C4-2B (cell line): ENCODE measurements around the gene ZNF350.
A peak's percentile ranks its signal among the peaks of the same experiment; 100 is the strongest.
"Not testable (repeated sequence)": the region's sequence is repeated elsewhere in the genome, so short reads cannot be mapped to it uniquely, and the experiment has no call there.

Experiments
- H3K27ac ChIP-seq: fragments of 450-650 bp; 2 replicates; pipeline ENCODE4 v1.5.1; 2017
- ZFX ChIP-seq: fragments of 450-650 bp; IDR thresholded peaks from 2 replicates; pipeline ENCODE4 v1.6.1; 2017
- TF ChIP-seq, protein P1 (sequence below): fragments of 450-650 bp; conservative IDR thresholded peaks from 2 replicates; pipeline ENCODE4 v1.5.1; 2017; ENCODE audit warnings: mild to moderate bottlenecking

The ZNF350 gene

DNA sequence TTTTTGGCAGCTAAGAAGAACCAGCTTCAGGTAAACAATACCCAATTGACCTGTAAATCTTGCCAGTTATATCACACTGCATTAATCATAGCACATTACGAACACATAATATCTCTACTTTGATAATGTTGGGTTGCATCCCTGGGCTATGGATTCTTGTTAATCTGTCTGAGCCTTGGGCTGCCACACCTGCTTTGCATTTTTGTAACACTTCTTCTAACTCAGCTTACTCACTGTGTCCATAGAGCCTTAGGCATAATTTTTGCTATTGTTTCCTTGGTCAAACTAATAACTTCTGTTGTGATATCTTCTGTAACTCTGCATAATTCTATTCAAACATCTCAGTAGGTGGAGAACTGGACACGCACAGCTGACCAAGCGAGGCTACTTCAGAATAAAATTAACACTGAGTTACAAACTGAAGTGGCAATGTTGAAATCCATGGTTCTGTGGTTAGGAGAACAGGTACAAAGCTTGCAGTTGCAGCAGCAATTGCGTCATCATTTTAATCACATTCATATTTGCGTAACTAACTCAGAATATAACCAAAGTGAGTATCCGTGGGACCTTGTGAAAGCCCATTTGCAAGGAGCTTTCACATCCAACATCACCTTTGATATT, 6.4 kb downstream of the ZNF350 start:
- TF ChIP-seq, protein P1, sequence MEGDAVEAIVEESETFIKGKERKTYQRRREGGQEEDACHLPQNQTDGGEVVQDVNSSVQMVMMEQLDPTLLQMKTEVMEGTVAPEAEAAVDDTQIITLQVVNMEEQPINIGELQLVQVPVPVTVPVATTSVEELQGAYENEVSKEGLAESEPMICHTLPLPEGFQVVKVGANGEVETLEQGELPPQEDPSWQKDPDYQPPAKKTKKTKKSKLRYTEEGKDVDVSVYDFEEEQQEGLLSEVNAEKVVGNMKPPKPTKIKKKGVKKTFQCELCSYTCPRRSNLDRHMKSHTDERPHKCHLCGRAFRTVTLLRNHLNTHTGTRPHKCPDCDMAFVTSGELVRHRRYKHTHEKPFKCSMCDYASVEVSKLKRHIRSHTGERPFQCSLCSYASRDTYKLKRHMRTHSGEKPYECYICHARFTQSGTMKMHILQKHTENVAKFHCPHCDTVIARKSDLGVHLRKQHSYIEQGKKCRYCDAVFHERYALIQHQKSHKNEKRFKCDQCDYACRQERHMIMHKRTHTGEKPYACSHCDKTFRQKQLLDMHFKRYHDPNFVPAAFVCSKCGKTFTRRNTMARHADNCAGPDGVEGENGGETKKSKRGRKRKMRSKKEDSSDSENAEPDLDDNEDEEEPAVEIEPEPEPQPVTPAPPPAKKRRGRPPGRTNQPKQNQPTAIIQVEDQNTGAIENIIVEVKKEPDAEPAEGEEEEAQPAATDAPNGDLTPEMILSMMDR, result no peak
- no peak for TF ChIP-seq ZFX
- H3K27ac ChIP-seq, result no peak overlapping the region

DNA sequence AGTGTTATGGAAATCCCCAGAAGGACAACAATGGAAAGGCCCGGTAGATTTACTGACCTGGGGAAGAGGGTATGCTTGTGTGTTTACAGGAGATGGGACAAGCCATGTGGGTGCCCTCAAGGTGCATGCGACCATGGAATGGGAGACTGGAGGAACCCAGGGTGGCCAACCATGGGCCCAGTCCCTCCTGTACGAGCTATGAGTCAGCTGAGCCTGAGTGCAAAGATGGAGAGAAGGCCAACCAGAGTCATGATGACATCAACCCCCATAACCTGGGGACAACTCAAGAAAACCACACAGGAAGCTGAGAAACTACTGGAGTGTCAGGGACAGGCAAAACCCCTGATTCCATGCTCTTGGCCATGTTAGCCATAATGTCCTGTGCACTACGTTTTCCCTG, 7.8 kb downstream of the ZNF350 start:
- H3K27ac ChIP-seq, result no peak overlapping the region
- no peak for TF ChIP-seq ZFX
- TF ChIP-seq, protein P1, result no peak

DNA sequence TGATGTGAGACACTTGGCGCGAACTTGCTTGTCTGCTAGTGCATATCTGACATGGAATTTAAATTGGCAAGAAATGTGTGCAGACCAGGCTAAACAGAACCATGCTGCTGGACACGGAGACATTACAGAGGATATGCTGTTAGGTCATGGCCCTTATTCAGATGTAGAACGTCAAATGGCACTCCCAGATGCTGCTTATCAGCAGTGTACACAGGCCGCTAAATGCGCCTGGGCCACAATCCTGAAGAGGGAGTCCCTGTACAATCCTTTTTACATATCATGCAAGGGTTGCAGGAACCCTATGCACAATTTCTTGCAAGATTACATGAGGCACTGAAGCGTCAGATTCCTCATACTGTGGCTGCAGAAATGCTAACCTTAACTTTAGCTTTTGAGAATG, 9.3 kb downstream of the ZNF350 start:
- no peak overlapping the region for H3K27ac ChIP-seq
- TF ChIP-seq, protein P1, result no peak
- TF ChIP-seq ZFX, result no peak

DNA sequence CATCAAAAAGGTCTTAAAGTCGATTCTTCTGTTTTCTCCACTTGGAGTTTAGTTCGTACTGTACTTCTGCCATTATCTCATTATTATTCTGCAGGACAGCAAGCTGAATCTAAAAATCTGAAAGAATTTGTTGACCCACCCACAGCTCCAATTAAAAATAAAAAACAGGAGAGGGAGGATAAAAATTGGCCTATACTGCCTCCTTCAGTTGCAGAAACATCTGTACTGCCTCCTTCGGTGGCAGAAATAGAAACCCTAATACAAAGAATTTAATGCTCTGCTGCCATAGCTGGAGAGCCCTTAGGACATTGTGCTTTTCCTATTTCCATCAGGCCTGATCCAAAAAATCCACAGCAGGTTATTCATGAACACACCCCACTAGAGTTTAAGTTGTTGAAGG, 9.8 kb downstream of the ZNF350 start:
- H3K27ac ChIP-seq, result no peak overlapping the region
- TF ChIP-seq, protein P1, result no peak
- TF ChIP-seq ZFX, result no peak

DNA sequence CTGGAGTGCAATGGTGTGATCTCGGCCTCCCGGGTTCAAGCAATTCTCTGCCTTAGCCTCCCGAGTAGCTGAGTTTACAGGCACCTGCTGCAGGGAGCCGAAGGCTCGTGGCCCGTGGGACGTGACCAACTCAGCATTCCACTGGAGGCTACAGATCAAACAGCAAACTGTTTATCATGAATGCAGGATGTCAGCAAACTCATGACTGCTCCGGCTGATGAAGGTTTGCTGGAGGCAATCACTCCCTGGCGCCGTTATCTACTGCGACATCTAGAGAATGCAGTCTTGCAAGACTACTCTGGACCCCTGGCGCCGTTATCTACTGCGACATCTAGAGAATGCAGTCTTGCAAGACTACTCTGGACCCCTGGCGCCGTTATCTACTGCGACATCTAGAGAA, 10.9 kb downstream of the ZNF350 start:
- not testable (repeated sequence) for H3K27ac ChIP-seq

DNA sequence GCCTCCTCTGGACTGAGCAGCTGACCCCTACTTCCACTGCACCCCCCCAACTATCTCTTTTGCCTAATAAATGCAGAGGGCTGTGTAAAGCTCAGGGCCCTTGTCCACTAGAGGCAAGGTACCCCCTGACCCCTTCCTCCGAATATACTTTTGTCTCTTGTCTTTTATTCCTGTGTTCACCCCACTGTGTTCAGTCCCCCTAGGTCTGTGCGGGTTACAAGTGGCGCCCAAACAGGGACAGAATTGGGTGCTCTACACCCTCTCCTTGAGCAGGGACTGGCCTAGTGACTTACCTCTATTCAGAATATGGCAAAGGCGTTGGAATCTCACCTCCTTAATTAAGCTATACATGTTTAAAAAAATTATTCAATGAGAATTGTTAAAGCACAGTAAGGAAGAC, 15.0 kb downstream of the ZNF350 start:
- TF ChIP-seq, protein P1, result no peak
- TF ChIP-seq ZFX, result no peak
- H3K27ac ChIP-seq, result no peak overlapping the region

DNA sequence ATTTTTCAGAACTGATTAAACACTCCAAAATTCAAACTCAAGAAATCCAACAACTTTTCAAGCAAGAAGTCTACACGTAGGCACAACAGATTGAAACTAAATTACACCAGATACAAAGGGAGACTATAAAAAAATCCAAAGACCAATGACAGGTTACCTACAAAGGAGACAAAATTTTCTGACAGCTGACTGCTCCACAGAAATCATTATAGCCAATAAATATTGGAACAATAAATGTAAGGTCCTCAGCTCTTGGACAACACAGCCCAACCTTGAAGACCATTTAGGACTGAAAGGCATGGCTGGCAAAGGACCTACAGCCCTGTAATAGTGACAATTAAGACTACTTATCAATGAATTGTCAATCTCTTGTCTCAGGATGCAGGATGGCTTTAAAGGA, 15.9 kb downstream of the ZNF350 start:
- H3K27ac ChIP-seq, result no peak overlapping the region
- TF ChIP-seq, protein P1, result no peak
- TF ChIP-seq ZFX, result no peak

DNA sequence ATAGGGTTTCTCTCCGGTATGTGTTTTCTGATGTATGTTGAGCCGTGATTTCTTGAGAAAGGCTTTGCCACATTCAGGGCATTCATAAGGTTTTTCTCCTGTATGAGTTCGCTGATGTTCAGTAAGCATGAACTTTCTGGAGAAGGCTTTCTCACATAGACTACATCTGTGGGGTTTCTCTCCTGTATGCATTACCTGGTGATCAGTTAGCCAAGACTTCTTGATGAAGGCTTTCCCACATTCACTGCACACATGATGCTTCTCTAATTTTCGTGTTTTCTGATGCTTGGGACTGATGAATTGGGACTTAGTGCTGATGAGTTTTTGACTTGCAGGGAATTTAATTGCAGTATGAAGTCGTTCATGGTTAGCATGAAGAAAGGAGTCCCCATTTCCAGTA, 21.1 kb downstream of the ZNF350 start:
- TF ChIP-seq, protein P1, result no peak
- no peak for TF ChIP-seq ZFX
- H3K27ac ChIP-seq, result no peak overlapping the region

DNA sequence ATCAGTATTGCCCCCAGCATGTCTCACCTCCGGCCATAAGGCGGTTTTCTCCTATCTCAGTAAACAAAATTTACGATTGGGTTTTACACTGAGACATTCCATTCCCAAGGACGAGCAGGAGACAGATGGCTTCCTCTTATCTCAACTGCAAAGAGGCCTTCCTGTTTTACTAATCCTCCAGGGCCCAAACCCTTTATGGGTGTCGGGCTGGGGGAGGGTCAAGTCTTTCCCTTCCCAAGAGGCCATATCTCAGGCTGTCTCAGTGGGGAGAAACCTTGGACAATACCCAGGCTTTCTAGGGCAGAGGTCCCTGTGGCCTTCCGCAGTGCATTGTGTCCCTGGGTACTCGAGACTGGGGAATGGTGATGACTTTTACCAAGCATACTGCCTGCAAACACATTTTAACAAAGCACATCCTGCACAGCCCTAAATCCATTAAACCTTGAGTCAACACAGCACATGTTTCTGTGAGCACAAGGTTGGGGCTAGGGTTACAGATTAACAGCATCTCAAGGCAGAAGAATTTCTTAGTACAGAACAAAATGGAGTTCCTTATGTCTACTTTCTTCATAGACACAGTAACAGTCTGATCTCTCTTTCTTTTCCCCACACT, 25.9 kb downstream of the ZNF350 start:
- H3K27ac ChIP-seq, result peak overlapping the region; percentile 38; the same call in 1 of the 2 replicates
